GM19099 (cell line): ENCODE results near the gene TPST1.

Experiments
- POLR2A ChIP-seq: IDR thresholded peaks from 3 replicates; pipeline ENCODE4 v1.6.1; 2011; ENCODE audit warnings: low read depth; ENCODE audit not compliant: insufficient read length; ENCODE audit errors: extremely low read depth

The TPST1 gene

GRCh38 chr7:66216687-66217086, 11.6 kb downstream of the TPST1 start:
- TF ChIP-seq POLR2A: no peak

GRCh38 chr7:66219805-66220204, 14.7 kb downstream of the TPST1 start:
- TF ChIP-seq POLR2A: no peak

GRCh38 chr7:66221442-66221841, 16.3 kb downstream of the TPST1 start:
- TF ChIP-seq POLR2A: no peak

- no peak for TF ChIP-seq POLR2A
Observed at GRCh38 chr7:66227808-66228207, 22.7 kb downstream of the TPST1 start.

GRCh38 chr7:66233638-66234037, 28.5 kb downstream of the TPST1 start:
- TF ChIP-seq POLR2A: no peak

- TF ChIP-seq POLR2A: no peak
Observed at GRCh38 chr7:66236713-66237303, 31.7 kb downstream of the TPST1 start.

- TF ChIP-seq POLR2A: no peak
Observed at GRCh38 chr7:66237906-66238772, 33.0 kb downstream of the TPST1 start.

GRCh38 chr7:66238773-66239466, 33.8 kb downstream of the TPST1 start:
- no peak for TF ChIP-seq POLR2A

- TF ChIP-seq POLR2A: no peak
Observed at GRCh38 chr7:66239467-66239856, 34.3 kb downstream of the TPST1 start.

- TF ChIP-seq POLR2A: no peak
Observed at GRCh38 chr7:66245008-66245407, 39.9 kb downstream of the TPST1 start.

GRCh38 chr7:66246554-66247171, 41.5 kb downstream of the TPST1 start:
- TF ChIP-seq POLR2A: no peak

- TF ChIP-seq POLR2A: no peak
Observed at GRCh38 chr7:66247380-66248078, 42.4 kb downstream of the TPST1 start.

GRCh38 chr7:66250711-66251110, 45.6 kb downstream of the TPST1 start:
- no peak for TF ChIP-seq POLR2A

GRCh38 chr7:66255534-66256100, 50.5 kb downstream of the TPST1 start:
- no peak for TF ChIP-seq POLR2A

- TF ChIP-seq POLR2A: no peak
Observed at GRCh38 chr7:66256281-66256680, 51.1 kb downstream of the TPST1 start.

- no peak for TF ChIP-seq POLR2A
Observed at GRCh38 chr7:66257481-66257880, 52.3 kb downstream of the TPST1 start.
